Endodermal cell (in vitro differentiated cells): ENCODE measurements around the gene CEACAM18. TPM values are rescaled to one million over a fixed set of nuclear protein-coding genes. Genes with fewer than 3 reads are reported as not detected.

Experiments used
- DNase-seq: peaks from one replicate; pipeline ENCODE4 v3.0.0-alpha.2; 2017
- H3K27ac ChIP-seq: 2 replicates; pipeline ENCODE4 v1.5.1; 2013; ENCODE audit warnings: mild to moderate bottlenecking, low read depth, low read length, moderate library complexity
- H3K27me3 ChIP-seq: 2 replicates; pipeline ENCODE4 v1.6.1; 2013; ENCODE audit warnings: mild to moderate bottlenecking, low read length, moderate library complexity; ENCODE audit not compliant: insufficient read depth, control insufficient read depth, poor library complexity, severe bottlenecking
- H3K36me3 ChIP-seq: 2 replicates; pipeline ENCODE4 v1.7.0; 2013; ENCODE audit warnings: mild to moderate bottlenecking, low read length, moderate library complexity; ENCODE audit not compliant: control insufficient read depth, insufficient read depth
- H3K4me1 ChIP-seq: one replicate; pipeline ENCODE4 v1.7.0; 2013; ENCODE audit warnings: low read length; ENCODE audit not compliant: control insufficient read depth, insufficient read depth
- H3K4me3 ChIP-seq: 2 replicates; pipeline ENCODE4 v1.5.1; 2013; ENCODE audit warnings: mild to moderate bottlenecking, low read length, moderate library complexity
- H3K9ac ChIP-seq: 2 replicates; pipeline ENCODE4 v1.6.1; 2013; ENCODE audit warnings: mild to moderate bottlenecking, low read length, moderate library complexity; ENCODE audit not compliant: poor library complexity, severe bottlenecking; ENCODE audit errors: extremely low read depth
- H3K9me3 ChIP-seq: 2 replicates; pipeline ENCODE4 v1.6.1; 2013; ENCODE audit warnings: mild to moderate bottlenecking, low read length, moderate library complexity; ENCODE audit not compliant: control insufficient read depth
- H3K27ac Mint-ChIP-seq: 2 replicates; pipeline ENCODE4 v1.8.0; 2020; ENCODE audit warnings: mixed read lengths
- H3K27me3 Mint-ChIP-seq: 2 replicates; pipeline ENCODE4 v1.8.0; 2021; ENCODE audit warnings: mild to moderate bottlenecking, mixed read lengths; ENCODE audit not compliant: insufficient read depth
- H3K36me3 Mint-ChIP-seq: 2 replicates; pipeline ENCODE4 v1.8.0; 2020; ENCODE audit warnings: low read depth, mixed read lengths
- H3K4me1 Mint-ChIP-seq: 2 replicates; pipeline ENCODE4 v1.8.0; 2020; ENCODE audit warnings: mixed read lengths
- H3K4me3 Mint-ChIP-seq: 2 replicates; pipeline ENCODE4 v1.8.0; 2020; ENCODE audit warnings: mild to moderate bottlenecking, moderate library complexity, mixed read lengths
- H3K9me3 Mint-ChIP-seq: 2 replicates; pipeline ENCODE4 v1.8.0; 2020; ENCODE audit warnings: mild to moderate bottlenecking, mixed read lengths
- WGBS, 2 experiments: methylation state at CpG; one replicate each; pipeline versions ENCODE4 v1.1.5 to v1.1.7; 2013; ENCODE audit warnings: missing lambda C conversion rate in 2 of 2, mixed read lengths in 1 of 2; ENCODE audit not compliant: insufficient coverage in 1 of 2, insufficient read length in 1 of 2; 5-methylcytosine and 5-hydroxymethylcytosine counted together
- long read RNA-seq, 4 experiments: library from polyadenylated mRNA in 2 of 4; library from RNA in 1 of 4; library from capped mRNA in 1 of 4; stranded (forward) in 3 of 4; unstranded in 1 of 4; transcript quantifications; one replicate each; pipeline ENCODE4 v2.0.0, GENCODE V29; 2020 to 2021; ENCODE audit warnings: inconsistent platforms in 1 of 4
- polyA plus RNA-seq, 2 experiments: library from polyadenylated mRNA; stranded (reverse); fragments of 50-300 nt; gene quantifications; one replicate each; pipeline ENCODE4 v1.2.3, GENCODE V29; 2013
- total RNA-seq, 2 donors: library from RNA; stranded (reverse); fragmentation: NEBNext Ultra II Directional in 1 of 2; extraction: Animal tissue kit (Norgen Biotek cat#: 25700) in 1 of 2; gene quantifications; 2 replicates in 1 of 2; 3 replicates in 1 of 2; pipeline ENCODE4 v1.2.1, GENCODE V29; 2021
- TF ChIP-seq, protein P1 (sequence below): fragments of 200-600 bp; sonication (generic); conservative IDR thresholded peaks from 2 replicates; pipeline ENCODE4 v1.5.0; 2021; ENCODE audit warnings: antibody characterized with exemption, mild to moderate bottlenecking

The CEACAM18 gene
- not detected for total RNA-seq
- not detected for polyA plus RNA-seq (2013, experiment 1 of 2)
- polyA plus RNA-seq (2013, experiment 2 of 2) = not detected
- long read RNA-seq, experiment 1 = 0 reads
- long read RNA-seq, experiment 2 = 0 reads
- long read RNA-seq, experiment 3 = 0 reads
- long read RNA-seq, experiment 4 = 0 reads

DNA sequence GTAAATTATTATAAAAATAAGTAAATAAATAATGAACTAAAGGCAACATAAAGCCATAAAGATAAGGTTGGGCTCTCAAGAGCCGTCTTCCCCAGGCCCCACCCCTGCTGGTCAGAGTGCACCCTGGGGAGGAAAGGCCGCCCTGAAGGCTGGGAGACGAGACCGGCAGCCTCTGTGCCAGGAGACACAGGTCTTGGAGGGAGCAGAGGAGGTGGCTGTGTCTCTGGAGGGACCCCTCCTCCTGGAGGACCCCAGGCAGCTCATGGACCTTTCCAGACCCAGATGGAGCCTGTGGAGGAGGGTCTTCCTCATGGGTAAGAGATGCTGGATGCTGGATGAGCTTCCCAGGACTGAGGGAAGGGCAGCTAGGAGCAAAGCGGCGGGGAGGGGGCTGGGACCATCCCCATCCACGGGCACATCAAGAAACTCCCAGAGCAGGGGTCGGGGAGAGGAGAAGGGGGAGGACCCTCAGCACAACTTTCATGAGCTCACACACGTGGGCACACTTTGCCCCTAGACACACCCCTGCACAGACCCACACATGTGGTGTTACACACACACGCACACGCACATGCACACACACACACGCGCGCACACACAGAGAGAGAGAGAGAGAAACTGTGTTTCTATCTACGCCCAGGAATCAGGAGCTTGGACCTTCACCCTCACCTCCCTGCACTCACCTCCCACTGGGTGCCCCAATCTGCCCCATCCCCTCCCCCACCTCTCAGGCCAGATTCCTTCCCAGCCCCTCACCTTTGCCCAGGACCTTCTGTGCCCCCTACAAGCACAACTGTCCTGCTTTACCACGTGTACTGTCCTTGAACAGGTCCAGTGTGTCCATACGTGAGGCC, at the start of gene CEACAM18:
CEACAM18 (plus strand) TSS at position 159 of the 854 bp plus-strand sequence.
- H3K27me3 Mint-ChIP-seq = peaks cover 21% of the 10 kb centered on the region
- H3K27ac Mint-ChIP-seq = no peak within 1 kb of the TSS
- Histone ChIP-seq H3K4me1 (no peaks in the 10 kb centered on the region), H3K27me3 (no peaks in the 10 kb centered on the region), H3K4me3 (no peak within 1 kb of the TSS), H3K9me3 (no peaks in the 10 kb centered on the region), H3K27ac (no peak within 1 kb of the TSS), H3K36me3 (no peaks in the 10 kb centered on the region), H3K9ac (no peak within 1 kb of the TSS)
- WGBS, 2 experiments = 61 to 76% methylated on average over 5 to 16 of the region's 17 CpGs
- H3K36me3 Mint-ChIP-seq = no peaks in the 10 kb centered on the region
- no peaks in the 10 kb centered on the region for H3K9me3 Mint-ChIP-seq
- no peaks in the 10 kb centered on the region for H3K4me1 Mint-ChIP-seq
- no peak for DNase-seq
- TF ChIP-seq, protein P1, sequence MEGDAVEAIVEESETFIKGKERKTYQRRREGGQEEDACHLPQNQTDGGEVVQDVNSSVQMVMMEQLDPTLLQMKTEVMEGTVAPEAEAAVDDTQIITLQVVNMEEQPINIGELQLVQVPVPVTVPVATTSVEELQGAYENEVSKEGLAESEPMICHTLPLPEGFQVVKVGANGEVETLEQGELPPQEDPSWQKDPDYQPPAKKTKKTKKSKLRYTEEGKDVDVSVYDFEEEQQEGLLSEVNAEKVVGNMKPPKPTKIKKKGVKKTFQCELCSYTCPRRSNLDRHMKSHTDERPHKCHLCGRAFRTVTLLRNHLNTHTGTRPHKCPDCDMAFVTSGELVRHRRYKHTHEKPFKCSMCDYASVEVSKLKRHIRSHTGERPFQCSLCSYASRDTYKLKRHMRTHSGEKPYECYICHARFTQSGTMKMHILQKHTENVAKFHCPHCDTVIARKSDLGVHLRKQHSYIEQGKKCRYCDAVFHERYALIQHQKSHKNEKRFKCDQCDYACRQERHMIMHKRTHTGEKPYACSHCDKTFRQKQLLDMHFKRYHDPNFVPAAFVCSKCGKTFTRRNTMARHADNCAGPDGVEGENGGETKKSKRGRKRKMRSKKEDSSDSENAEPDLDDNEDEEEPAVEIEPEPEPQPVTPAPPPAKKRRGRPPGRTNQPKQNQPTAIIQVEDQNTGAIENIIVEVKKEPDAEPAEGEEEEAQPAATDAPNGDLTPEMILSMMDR = no peak
- no peak within 1 kb of the TSS for H3K4me3 Mint-ChIP-seq

DNA sequence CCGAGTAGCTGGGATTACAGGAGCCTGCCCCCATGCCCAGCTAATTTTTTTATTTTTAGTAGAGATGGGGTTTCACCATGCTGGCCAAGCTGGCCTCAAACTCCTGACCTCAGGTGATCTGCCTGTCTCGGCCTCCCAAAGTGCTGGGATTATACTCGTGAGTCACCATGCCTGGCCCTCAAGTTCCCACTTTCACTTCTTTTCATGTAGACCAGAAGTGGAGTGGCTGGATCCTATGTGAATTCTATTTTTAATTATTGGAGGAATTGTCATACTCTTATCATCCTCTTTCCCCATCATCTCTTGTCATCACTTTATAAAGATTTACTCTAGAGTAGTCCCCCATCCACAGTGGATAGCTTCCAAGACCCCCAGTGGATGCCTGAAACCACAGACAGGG, 48.1 kb upstream of the CEACAM18 start:
- Histone ChIP-seq H3K27ac (no peak overlapping the region), H3K4me3 (no peak overlapping the region), H3K36me3 (no peaks in the 10 kb centered on the region), H3K4me1 (no peaks in the 10 kb centered on the region), H3K27me3 (no peaks in the 10 kb centered on the region), H3K9me3 (no peaks in the 10 kb centered on the region), H3K9ac (no peak overlapping the region)
- H3K27ac Mint-ChIP-seq = no peak overlapping the region
- no peaks in the 10 kb centered on the region for H3K4me1 Mint-ChIP-seq
- H3K27me3 Mint-ChIP-seq = peaks cover 36% of the 10 kb centered on the region
- TF ChIP-seq, protein P1 = no peak
- WGBS, 2 experiments = 72 to 90% methylated on average over 3 of the region's 3 CpGs
- no peak for DNase-seq
- H3K4me3 Mint-ChIP-seq = no peak overlapping the region
- H3K9me3 Mint-ChIP-seq = no peaks in the 10 kb centered on the region
- H3K36me3 Mint-ChIP-seq = no peaks in the 10 kb centered on the region

DNA sequence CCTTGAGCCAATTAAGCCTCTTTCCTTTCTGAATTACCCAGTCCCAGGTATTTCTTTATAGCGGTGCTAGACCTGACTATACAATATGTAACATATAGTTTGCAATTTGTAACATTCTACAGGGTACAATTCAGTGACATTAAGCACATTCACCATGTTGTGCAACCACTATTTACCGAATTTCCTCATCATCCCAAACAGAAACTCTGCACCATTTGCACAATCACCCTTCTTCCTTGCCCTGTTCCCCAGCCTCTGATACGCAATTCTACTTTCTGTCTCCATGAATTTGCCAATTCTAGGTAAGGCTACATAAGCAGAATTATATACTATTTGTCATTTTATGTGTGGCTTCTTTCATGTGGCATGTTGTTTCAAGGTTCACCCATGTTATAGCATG, 47.2 kb upstream of the CEACAM18 start:
- Histone ChIP-seq H3K27ac (no peak overlapping the region), H3K27me3 (peaks cover 6% of the 10 kb centered on the region), H3K36me3 (no peaks in the 10 kb centered on the region), H3K4me3 (no peak overlapping the region), H3K4me1 (no peaks in the 10 kb centered on the region), H3K9me3 (no peaks in the 10 kb centered on the region), H3K9ac (no peak overlapping the region)
- H3K27ac Mint-ChIP-seq = no peak overlapping the region
- DNase-seq = no peak
- TF ChIP-seq, protein P1 = no peak
- H3K27me3 Mint-ChIP-seq = peaks cover 37% of the 10 kb centered on the region
- H3K4me1 Mint-ChIP-seq = no peaks in the 10 kb centered on the region
- WGBS, 2 experiments = 22 to 83% methylated on average over 1 to 3 of the region's 3 CpGs
- no peak overlapping the region for H3K4me3 Mint-ChIP-seq
- no peaks in the 10 kb centered on the region for H3K9me3 Mint-ChIP-seq
- no peaks in the 10 kb centered on the region for H3K36me3 Mint-ChIP-seq
